GM13976 (cell line): Measurements from ENCODE around the gene PTGFRN.
A peak's percentile ranks its signal among the peaks of the same experiment; 100 is the strongest.

ENCODE experiments used
- DNase-seq: peaks from one replicate; pipeline ENCODE4 v3.0.0; 2012; ENCODE audit warnings: low spot score
- in situ Hi-C: fragments of 300-500 bp; cut with MboI; formaldehyde crosslinking; loops from one replicate; pipeline ENCODE4 v1.12.0; 2022; ENCODE audit warnings: low sequenced_read_pairs, mixed read lengths, inconsistent platforms; ENCODE audit not compliant: unreplicated experiment
- TF ChIP-seq, protein P1 (sequence below): IDR thresholded peaks from 2 replicates; pipeline ENCODE4 v1.5.1; 2012; ENCODE audit warnings: borderline replicate concordance, mild to moderate bottlenecking; ENCODE audit not compliant: insufficient read depth; ENCODE audit errors: extremely low read depth, missing control alignments, control extremely low read depth

PTGFRN gene

GRCh38 chr1:116879478-116880133 is 30.1 kb upstream of the PTGFRN start:
- DNase-seq: no peak
- TF ChIP-seq, protein P1, sequence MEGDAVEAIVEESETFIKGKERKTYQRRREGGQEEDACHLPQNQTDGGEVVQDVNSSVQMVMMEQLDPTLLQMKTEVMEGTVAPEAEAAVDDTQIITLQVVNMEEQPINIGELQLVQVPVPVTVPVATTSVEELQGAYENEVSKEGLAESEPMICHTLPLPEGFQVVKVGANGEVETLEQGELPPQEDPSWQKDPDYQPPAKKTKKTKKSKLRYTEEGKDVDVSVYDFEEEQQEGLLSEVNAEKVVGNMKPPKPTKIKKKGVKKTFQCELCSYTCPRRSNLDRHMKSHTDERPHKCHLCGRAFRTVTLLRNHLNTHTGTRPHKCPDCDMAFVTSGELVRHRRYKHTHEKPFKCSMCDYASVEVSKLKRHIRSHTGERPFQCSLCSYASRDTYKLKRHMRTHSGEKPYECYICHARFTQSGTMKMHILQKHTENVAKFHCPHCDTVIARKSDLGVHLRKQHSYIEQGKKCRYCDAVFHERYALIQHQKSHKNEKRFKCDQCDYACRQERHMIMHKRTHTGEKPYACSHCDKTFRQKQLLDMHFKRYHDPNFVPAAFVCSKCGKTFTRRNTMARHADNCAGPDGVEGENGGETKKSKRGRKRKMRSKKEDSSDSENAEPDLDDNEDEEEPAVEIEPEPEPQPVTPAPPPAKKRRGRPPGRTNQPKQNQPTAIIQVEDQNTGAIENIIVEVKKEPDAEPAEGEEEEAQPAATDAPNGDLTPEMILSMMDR: no peak

DNA sequence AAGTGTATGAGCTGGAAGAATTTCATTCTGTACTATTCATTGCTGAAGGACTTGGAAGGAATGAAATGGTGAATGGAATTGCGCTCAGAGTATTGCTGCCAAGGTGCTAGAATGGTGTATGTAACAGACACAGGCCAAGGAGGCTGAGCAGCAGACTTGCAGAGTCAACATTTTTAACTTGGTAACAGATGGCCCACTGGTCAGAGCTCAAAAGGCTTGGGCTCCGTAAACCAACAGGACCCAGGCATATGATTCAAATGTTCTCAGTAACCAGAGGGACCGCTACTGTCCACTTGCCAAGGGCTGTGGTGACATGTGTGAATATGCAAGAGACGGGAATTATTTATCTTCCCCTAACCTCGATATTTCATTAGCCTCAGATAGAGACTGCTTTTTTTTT is 28.8 kb upstream of the PTGFRN start:
- in situ Hi-C loops: no loop called here
- TF ChIP-seq, protein P1: no peak
- DNase-seq: no peak

More at GRCh38 chr1:116879478-116880133, 30.1 kb upstream of the PTGFRN start:
- in situ Hi-C loops: no loop called here

- in situ Hi-C loops: no loop called here
- peak; percentile 59 for DNase-seq
- TF ChIP-seq, protein P1: no peak
These were observed 27.7 kb upstream of the PTGFRN start for GRCh38 chr1:116881879-116882520.

DNA sequence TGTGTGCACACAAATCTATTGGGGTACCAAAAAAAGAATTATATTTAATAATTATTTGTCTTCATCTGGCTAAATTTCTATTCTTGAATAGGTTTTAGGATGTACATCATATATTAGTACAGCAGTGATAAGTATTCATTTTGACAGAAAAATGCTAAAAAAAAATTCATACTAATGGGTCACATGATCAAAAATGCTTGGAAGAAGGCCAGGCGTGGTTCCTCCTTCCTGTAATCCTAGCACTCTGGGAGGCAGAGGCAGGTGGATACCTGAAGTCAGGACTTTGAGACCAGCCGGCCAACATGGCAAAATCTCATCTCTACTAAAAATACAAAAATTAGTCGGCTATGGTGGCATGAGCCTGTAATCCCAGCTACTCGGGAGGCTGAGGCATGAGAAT is 26.9 kb upstream of the PTGFRN start:
- in situ Hi-C loops: no loop called here
- no peak for DNase-seq
- TF ChIP-seq, protein P1: no peak

- no peak for DNase-seq
- in situ Hi-C loops: no loop called here
These were observed 23.3 kb upstream of the PTGFRN start for GRCh38 chr1:116886291-116886878.

GRCh38 chr1:116887212-116887611 is 22.5 kb upstream of the PTGFRN start:
- TF ChIP-seq, protein P1: no peak
- DNase-seq: no peak
- in situ Hi-C loops: no loop called here

More at GRCh38 chr1:116886291-116886878, 23.3 kb upstream of the PTGFRN start:
- TF ChIP-seq, protein P1: no peak
